GM12801 (cell line): ENCODE data around the gene HHATL.

Experiments used
- TF ChIP-seq, protein P1 (sequence below): IDR thresholded peaks from one replicate; pipeline ENCODE4 v1.5.1; 2011; ENCODE audit warnings: control low read depth; ENCODE audit not compliant: insufficient read length; ENCODE audit errors: extremely low read depth

Gene HHATL

GRCh38 chr3:42746455-42747450, 44.2 kb upstream of the HHATL start:
- TF ChIP-seq, protein P1, sequence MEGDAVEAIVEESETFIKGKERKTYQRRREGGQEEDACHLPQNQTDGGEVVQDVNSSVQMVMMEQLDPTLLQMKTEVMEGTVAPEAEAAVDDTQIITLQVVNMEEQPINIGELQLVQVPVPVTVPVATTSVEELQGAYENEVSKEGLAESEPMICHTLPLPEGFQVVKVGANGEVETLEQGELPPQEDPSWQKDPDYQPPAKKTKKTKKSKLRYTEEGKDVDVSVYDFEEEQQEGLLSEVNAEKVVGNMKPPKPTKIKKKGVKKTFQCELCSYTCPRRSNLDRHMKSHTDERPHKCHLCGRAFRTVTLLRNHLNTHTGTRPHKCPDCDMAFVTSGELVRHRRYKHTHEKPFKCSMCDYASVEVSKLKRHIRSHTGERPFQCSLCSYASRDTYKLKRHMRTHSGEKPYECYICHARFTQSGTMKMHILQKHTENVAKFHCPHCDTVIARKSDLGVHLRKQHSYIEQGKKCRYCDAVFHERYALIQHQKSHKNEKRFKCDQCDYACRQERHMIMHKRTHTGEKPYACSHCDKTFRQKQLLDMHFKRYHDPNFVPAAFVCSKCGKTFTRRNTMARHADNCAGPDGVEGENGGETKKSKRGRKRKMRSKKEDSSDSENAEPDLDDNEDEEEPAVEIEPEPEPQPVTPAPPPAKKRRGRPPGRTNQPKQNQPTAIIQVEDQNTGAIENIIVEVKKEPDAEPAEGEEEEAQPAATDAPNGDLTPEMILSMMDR, result no peak

DNA sequence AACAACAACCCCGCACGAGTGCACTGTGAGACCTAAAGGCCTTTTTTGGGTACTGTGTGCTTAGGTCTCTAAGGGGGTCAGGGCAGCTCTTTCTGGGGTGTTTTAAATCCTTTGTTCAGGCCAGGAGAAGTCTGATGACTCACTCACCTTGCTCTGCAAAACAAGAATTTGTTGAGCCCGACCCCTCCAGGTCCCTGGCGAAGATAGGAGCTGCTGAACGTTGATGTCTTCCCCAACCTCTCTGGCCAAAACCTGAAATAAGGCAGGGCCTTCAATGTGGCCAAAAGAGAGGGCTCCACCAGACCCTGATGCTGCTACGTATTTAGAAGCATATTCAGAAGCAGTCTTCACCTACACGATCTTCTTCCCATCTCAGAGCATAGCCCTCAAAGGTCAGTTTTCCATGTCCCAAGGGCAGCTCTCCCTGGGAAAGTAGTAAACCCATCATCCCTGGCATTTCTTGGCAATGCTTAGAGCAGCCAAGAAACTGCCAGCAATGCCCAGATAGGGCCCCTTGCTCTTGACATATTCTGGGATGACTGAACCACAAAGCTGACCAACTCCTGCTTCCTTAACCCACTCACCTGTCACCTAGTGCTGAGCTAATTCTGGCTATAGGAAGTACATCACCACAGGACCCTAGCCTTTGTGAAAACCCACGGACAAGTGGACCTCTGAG, 43.3 kb upstream of the HHATL start:
- TF ChIP-seq, protein P1, result no peak

GRCh38 chr3:42745291-42745745, 42.7 kb upstream of the HHATL start:
- TF ChIP-seq, protein P1, result no peak

- TF ChIP-seq, protein P1, result no peak
These were observed 40.8 kb upstream of the HHATL start for GRCh38 chr3:42743204-42743995.

DNA sequence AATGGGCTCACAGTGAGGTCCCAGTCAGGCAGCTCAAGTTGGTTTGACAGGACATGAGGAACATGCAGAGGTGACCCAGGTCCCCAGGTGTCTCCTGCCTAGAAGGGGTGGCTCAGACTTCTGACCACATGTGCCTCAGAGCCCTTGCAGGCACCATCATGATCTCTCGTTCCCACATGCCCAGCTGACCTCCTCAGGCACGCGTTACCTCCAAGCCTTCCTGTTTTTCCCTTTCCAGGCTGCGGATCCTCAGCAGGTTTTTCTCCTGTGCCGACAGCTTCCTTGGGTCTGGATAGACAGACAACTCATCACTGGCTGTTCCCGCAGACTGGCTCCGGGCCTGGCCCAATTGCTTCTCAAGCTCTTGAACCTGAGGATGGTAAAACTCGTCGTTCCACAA, 40.1 kb upstream of the HHATL start:
- TF ChIP-seq, protein P1, result no peak

GRCh38 chr3:42742259-42742658, 39.7 kb upstream of the HHATL start:
- TF ChIP-seq, protein P1, result no peak

DNA sequence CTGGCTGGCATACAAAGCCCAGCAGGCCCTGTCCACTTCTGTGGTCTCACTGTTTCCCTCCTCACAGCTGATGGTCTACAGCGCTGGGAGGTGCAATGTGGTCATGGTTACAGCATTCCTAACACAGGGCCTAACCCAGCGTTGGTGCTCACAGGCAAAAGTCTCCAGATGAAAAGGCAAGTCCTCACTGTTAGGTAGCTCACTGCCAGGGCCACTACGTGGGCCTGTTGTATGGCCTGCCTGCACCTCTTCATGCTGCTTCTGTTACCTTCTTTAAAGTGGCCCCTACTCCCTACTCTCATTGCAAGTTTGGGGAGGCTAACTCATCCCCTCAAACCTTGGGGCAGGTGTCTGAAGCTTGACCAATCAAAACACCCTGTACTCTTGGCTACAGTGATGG, 39.2 kb upstream of the HHATL start:
- TF ChIP-seq, protein P1, result no peak
